HPDE6-E6E7 (cell line): ENCODE data around the gene WNK4.
A peak's percentile ranks its signal among the peaks of the same experiment; 100 is the strongest.

ENCODE experiments used
- DNase-seq: peaks from one replicate; pipeline ENCODE4 v3.0.0; 2011; ENCODE audit warnings: missing footprints; ENCODE audit errors: extremely low spot score

Gene WNK4

DNA sequence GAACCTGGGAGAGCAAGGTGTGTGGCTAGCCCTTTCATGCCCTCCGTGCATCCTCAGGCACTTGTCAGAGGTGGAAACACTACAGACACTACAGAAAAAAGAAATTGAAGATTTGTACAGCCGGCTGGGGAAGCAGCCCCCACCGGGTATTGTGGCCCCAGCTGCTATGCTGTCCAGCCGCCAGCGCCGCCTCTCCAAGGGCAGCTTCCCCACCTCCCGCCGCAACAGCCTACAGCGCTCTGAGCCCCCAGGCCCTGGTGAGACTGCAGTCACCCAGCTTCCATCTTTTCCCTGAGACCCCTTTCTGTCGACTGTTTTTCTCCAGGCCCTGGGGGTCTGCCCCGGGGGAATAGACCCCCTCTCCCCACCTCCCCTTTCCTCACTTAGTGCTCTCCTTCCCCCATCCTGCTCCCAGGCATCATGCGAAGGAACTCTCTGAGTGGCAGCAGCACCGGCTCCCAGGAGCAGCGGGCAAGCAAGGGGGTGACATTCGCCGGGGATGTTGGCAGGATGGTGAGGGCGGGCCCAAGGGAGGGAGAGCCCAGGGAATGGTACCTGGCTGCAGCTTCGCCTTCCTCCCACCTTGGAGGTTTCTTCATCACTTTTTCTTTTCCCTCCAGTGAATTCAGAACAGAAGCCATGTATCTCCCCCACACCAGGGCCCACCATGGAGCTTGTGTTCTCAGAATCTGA is 15.8 kb downstream of the WNK4 start:
- no peak for DNase-seq

DNA sequence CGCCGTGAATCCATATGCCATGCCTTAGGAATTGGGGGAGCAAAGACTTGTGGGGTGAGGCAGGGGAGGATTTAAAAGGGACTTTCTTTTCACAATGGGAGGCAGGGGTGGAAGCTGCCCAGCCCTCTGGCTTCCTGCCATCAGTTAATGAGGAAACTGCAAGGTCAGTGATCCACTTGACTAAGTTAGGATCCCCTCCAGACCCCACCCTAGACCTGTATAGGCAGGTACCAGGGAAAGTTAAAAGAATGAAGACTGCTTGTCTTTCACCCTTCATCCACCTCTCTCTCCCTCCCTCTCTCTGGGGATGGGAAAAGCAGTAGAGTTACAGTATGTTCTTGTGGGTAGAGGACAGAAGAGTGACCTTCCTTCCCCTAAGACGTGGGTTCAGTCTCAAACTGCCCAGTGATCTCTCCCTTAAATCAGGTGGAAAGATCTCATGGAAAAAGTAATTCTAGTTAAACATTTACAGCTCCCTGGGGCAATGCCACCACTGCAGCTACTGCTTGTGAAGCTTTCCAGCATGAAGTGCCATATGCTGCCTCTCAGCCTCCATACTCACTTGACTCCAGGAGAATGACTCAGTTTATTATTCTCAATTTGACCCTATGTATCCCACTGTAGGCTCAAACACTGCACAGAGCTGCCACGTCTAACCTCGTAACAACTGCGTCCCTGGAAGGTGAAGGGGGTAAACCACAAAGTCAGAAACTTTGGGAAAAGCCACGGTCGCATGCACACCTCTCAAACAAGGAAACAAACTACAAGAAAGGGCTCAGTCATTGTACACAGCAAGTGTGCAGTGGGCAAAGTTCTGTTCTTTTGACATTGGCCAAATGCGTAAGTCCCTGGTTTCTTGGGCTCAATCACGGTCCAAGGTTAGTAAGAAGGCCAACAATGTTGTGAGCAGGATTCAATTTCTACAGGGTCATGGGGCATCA is 16.9 kb downstream of the WNK4 start:
- DNase-seq = no peak

DNA sequence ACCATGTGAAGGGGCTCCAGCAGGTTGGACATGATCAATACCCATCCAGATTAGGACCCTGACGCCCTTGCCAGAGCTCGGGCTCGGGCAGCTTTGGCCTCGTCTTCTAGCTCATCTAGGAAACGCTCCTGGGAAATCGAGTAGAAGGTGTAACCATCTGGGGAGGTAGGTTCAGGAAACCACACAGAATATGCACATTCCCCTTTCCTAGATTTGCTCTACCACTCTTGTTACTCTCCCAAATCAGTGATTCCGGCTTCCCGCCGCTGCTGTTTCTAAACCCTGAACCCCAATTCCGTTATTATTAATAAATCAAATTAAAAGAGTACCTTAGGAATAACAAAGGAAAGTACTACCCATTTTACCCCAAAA is 17.6 kb downstream of the WNK4 start:
- no peak for DNase-seq

DNA sequence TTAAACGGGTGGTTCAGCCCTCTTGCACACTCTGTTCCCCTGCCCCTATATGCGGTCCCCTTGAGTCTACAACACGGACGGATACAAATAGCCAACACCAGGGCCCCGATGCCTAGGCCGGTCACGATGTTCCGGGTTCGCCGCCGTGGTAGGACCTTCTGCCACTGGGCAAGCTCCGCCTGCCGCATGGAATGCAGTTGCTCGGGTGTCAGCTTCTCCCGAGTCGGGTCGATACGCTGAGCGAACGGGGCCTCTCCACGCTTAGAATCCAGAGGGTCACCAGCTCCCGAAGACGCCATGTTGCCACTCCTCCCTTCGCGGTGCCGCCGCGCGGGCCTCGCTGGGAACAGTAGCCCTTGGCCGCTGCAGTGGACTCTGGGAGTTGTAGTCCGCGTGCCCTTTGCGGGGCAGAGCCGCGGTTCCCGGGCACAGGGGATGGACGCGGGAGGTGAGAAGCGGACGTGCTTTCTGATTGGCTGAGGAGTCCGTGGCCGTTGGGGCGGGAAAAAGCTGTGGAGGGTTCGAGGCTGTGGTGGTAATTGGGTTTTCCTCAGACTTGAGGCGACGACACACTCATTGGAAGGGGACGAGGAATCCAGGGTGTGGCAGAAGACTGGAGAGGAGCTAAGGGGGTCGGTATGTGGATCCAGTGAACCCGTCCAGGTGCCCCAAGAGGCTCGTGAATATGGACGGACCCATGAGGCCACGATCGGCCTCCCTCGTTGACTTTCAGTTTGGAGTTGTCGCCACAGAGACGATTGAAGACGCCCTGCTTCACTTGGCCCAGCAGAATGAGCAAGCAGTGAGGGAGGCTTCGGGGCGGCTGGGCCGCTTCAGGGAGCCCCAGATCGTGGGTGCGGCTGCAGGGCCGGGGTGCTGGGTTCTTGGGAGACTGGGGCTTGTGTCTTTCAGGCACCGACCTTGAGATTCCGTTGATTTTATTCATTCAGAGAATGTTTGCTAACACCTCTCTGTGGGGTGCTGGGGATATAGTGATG is 18.3 kb downstream of the WNK4 start, which contains the start of the genes CNTD1 and COA3:
CNTD1 (plus strand) TSS at position 479 of the 998 bp plus-strand sequence; CDS start at position 686, 207 bp downstream.
COA3 (minus strand) TSS at position 322 of the 998 bp plus-strand sequence; CDS start at position 299, 23 bp downstream.
- DNase-seq = peak; percentile 91

DNA sequence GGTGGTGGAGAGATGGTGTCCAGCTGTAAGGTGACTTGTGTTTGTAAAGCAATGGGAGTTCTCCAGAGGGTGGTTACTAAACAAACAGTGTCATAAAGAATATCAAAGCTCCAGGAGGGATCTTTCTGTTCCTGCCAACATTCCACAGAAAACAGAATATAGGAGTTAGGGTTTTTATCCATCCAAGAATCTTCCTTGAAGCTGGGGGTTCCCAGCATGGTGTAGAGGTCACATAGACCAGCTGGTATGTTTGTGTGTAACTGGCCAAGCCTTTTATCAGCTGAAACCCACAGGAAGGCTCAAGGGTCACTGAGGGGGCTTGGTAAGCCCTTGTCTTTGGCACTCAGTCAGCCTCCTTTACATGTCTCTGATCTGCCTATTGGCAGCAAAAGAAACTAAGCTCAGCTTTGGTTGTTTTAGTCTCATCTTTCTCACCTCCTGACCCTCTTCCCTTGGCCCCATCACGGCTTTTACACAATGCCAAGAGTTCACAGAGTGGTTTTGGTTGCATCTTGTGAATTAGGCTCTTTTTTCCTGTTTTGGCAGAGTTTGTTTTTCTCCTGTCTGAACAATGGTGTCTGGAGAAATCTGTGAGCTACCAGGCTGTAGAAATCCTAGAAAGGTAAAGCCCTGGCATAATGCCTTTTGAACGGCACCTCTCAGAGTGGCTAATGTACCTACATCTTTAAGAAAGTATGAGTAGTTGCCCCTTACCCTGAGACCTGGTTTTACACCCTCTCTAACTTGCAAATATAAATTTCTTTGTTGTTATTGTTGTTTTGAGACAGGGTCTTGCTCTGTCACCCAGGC is 22.9 kb downstream of the WNK4 start:
- DNase-seq = no peak

DNA sequence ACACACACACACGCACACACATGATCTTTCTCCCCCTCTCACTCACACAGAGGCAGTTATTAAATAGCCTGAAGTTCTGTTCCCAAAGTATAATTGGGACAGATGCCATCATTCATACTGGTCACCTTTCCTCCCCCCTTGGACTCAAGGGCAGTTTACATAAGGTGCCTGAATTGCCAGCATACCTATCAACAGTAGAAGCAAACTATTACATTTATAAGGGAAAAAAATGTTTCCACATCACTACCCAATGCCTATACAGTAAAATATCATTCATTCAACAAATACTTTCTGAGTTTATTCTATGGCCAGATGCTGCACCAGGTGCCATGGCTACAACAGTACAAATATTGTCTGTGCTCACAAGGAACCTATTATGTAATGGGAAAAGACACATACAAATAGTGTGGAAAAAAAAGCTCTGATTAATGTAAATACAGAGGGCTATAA is 24.5 kb downstream of the WNK4 start:
- DNase-seq = no peak

DNA sequence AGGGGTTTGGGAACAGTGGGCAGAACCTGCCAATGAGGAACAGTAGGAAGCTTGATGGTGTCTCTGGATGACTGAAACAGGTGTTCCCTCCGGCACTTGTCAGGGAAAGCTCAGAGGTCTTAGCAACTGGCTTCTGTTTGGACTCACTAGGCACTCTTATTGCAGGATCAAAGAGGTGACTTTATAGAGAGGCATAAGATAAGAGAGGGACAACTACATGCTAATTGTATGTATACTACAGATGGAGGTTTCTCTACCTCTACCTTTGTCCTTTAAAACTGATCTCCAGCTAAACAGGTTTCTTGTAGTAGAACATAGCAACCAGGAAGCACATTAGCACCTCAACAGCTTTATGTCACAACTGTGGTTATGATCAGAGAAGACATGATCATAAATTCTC is 25.8 kb downstream of the WNK4 start:
- DNase-seq = no peak

DNA sequence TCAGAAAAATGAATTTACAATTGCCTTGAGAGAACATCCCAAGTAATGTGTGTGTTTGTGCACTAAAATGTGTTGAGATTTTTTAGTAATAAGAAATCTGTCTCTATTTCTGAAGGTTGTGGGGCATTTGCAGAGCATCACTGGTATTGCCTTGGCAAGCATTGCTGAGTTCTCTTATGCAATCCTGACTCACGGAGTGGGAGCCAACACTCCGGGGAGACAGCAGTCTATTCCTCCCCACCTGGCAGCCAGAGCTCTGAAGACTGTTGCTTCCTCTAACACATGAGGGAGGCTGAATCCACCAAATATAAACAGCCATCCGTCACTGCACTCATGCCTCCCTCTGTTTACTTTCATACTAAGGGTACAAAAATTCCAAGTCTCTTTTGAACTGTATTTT is 28.8 kb downstream of the WNK4 start:
- peak; percentile 58 for DNase-seq

DNA sequence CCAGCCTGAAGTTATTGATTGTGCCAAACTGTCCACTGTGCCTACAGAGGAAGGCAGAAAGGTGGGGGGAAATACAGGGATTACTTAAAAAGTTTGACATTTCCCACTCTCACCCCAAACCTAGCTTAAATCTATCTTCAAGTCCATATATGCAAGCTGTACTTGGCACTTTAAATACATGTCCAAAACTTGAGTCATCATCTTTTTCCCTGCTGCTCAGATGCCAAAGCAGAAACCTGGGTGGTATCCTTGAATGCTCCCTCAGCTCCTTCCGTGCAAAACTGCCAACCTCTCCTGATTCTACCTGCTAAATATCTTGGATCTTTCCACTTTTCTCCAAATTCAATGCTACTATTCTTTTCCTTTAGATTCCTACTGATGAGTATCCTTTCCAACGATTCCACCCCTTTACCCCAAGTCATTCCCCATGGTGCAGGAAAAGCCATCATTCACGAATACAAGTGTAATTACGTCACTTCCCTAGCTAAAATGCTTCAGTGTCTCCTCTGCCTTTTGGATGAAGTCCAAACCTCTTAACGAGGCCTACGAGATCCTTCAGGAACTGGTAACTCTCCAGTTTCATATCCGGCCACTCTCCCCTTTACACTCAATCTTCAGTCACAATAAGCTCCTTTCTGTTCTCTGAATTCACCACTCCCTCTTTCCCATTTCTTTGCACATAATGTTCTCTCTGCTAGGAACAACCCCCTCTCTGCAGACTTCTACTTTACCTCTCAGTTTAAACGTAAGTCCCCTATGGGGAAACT is 34.4 kb downstream of the WNK4 start:
- DNase-seq = no peak

DNA sequence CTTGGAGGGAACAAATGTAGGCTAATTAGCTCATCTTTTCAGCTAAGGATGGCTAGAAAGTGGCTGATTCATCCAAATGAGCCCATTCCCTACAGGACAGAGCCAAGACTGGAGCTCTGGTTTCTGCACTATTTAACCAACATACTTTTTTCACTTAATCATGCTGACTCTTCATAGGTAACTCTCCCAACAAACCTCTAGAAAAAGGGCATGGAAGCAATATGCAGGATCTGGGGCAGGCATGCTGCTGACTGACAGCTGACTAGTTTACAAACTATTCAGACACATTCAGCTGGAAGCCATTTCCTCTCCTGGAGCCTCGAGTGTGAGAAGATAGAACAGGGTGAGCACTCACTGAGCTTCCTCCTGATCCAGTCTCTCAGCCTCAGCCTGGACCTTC is 37.5 kb downstream of the WNK4 start:
- DNase-seq = no peak

DNA sequence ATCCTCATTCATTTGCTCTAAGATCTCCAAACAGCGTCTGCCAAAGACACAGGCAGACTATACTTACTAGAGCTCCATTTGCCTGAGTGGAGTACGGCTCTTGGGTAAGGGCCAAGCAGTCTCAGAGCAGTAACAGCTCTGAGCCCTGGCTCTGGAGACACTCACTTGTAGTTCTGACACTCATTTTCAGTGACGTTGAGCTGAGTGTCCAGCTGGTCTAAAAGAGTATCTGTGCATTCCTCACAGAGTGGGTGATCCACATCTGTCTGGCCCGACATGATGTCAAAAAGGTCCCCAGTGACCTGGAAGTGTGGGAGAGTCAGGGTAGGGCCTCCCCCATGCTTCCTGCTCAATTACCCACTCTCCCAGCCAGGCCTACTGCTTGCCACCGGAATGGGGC is 38.0 kb downstream of the WNK4 start:
- DNase-seq = no peak

DNA sequence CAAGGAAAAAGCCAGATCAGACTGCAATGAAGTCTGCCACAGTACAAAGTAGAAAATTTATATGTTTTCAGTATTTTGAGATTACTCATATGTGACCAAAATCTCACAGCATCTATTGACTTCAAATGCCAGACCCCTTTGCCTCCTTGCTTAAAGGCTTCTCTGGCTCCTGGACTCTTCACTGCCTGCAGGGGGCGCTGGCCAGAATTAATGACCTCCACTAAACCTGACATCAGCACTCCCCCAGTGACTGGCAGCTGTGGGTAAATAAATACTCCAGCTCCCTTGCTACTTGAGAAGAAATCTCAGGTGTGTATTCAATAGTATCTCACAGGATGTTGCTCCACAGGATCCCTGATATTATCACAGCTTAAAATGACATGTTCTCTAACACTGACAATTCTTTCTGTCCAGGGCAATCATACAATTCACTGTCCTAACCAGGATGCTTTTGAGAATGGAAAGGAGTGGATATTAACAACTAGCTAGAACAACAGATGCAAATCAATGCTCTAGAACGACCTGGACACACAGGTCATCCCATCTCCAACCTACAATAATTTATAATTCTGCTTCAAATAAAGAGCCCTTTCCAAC is 39.6 kb downstream of the WNK4 start:
- no peak for DNase-seq

DNA sequence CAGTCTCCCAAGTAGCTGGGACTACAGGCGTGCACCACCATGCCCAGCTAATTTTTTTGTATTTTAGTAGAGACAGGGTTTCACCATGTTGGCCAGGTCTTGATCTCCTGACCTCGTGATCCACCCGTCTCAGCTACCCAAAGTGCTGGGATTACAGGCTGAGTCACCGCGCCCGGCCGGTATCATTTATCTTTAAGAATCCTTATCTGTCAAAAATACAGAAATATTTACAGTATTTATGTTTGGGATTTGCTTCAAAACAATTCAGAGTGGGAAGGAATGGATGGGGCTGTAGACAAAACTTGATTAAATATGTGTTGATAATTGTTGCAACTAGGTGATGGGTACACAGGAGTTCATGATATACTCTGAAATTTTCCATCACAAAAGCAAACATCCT is 40.8 kb downstream of the WNK4 start:
- no peak for DNase-seq

DNA sequence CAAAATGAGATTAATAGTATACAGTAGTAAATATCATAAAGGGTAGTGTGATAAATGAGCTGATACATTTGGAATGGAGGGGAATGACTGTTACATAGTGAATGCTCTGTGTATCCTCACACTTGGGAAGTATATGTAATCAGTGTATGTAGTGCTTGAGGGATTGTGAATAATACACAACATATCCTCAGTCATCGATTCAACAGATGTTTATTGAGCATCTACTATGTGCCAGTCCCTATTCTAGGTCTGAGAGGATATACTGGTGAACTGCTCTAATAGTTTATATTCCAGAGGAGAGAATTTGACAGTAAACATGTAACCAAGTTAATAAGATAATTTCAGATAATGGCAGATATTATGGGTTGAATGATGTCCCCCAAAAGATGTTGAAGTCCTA is 47.1 kb downstream of the WNK4 start:
- no peak for DNase-seq

DNA sequence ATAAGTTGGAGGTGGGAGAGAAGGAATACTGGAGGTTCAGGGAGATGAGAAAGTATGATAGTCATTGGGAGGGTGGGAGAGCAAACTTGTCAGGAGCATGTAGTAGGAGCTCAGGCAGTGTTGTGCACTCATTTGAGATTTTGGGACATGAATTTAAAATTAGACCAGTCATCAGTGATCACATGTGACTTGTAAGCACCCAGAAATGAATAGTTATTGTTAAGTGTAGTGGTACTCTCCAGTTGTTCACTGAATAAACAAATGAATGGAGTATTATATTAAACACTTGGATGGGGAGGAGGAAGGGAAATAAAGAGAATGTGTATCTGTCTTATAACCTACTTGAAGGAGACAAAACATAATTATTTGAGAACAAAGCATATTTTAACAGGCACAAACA is 50.6 kb downstream of the WNK4 start:
- DNase-seq = no peak

DNA sequence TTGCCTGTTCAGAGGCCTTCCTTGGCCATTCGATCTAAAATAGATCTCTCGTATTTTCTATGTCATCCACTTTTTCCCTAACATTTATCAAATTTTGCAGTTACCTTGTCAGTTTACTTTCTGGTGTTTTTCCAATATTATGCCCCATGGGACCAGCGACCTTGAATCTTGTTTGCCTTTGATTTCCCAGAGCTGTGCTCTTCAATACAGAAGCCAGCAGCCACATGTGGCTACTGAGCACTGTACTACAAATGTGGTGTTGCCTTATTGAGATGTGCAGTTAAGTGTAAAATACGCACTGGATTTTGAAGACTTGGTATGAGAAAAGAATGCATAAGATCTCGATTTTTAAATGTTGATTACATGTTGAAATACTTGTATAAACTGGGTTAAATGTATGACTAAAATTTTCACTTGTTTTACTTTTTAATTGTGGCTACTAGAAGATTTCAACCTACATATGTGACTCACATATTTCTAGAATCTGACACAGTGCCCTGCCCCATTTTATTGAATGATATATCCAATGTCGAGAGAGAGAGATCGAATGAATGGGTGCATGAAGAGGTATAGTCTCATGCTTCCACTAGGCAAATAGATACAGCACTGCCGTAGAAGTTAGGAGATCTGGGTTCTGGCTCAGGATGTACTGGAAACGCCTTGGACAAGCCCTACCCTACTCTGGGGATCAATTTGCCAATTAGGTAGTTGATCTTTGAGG is 52.0 kb downstream of the WNK4 start:
- DNase-seq = no peak

DNA sequence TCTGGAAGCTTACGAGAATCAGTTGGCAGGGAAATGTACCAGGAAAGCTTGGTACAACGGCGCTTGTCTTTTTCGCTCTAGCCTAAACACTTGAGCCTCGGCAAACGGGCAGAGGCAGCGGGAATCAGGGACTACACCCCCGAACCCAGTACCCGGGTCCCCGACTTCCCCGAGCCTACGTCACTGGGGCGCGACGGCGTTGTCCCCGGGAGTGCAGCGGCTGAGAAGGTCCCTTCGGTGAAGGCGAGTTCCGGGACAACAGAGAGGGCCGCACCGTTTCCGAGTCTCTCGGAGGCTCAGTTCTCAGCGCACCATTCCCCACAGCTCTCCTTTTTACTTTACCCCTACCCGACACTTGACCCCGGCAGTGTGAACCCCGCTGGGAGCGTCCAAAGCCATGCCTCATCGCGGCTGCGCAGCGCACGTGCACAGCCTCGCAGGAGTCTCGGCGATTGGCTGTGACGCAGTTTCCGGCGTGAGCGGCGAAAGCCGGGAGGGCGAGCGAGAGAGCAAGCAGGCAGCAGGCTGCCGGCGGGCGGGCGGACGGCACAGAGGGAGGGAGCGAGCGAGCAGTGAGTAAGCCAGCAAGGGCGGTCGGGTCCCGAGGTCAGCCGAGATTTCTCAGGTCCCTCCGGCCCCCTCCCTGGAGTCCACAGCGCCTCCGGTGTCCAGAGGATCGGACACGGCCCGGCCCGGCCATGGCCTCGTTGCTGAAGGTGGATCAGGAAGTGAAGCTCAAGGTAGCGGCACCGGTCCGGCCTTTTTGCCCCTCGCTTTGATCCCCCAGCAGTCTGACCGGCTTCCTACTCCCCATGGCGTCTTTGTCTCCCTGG is 52.7 kb downstream of the WNK4 start, which contains the start of gene PSME3:
PSME3 (plus strand) TSS at position 464 of the 833 bp plus-strand sequence; CDS start at position 699, 235 bp downstream.
- peak; percentile 95 for DNase-seq
